Neural cell (in vitro differentiated cells): ENCODE measurements around the gene FHIT. TPM values are rescaled to one million over a fixed set of nuclear protein-coding genes. Genes with fewer than 3 reads are reported as not detected.

Experiments
- H2AFZ ChIP-seq: fragments of 200-600, 300-800 bp; sonication (generic), shearing (Covaris generic); 2 replicates; pipeline ENCODE4 v1.6.0; 2014; ENCODE audit warnings: low read depth, mild to moderate bottlenecking, antibody characterized with exemption, low read length, moderate library complexity
- H3F3A ChIP-seq: fragments of 200-600 bp; shearing (Covaris generic); 2 replicates; pipeline ENCODE4 v1.6.1; 2016; ENCODE audit warnings: mild to moderate bottlenecking, moderate library complexity, mixed read lengths, antibody characterized with exemption, low read length; ENCODE audit not compliant: insufficient read depth, poor library complexity, severe bottlenecking
- H3K27ac ChIP-seq: fragments of 200-600, 300-800 bp; sonication (generic), shearing (Covaris generic); 2 replicates; pipeline ENCODE4 v1.5.1; 2014; ENCODE audit warnings: mild to moderate bottlenecking, low read length, moderate library complexity
- H3K27me3 ChIP-seq: fragments of 300-800, 200-600 bp; sonication (generic), shearing (Covaris generic); 2 replicates; pipeline ENCODE4 v1.6.0; 2014; ENCODE audit warnings: mild to moderate bottlenecking, low read depth, low read length, moderate library complexity; ENCODE audit not compliant: insufficient read depth
- H3K36me3 ChIP-seq: fragments of 300-800, 200-600 bp; sonication (generic), shearing (Covaris generic); 2 replicates; pipeline ENCODE4 v1.5.1; 2014; ENCODE audit warnings: mild to moderate bottlenecking, antibody characterized with exemption, low read length, moderate library complexity; ENCODE audit not compliant: insufficient read depth
- H3K4me2 ChIP-seq: fragments of 300-800, 200-600 bp; sonication (generic), shearing (Covaris generic); 2 replicates; pipeline ENCODE4 v1.6.0; 2014; ENCODE audit warnings: mild to moderate bottlenecking, low read length
- H3K4me3 ChIP-seq: fragments of 300-800, 200-600 bp; sonication (generic), shearing (Covaris generic); 2 replicates; pipeline ENCODE4 v1.5.1; 2014; ENCODE audit warnings: mild to moderate bottlenecking, low read length, moderate library complexity
- H3K79me2 ChIP-seq: fragments of 200-600 bp; shearing (Covaris generic); replicated peaks from 2 replicates; pipeline ENCODE4 v1.6.0; 2014; ENCODE audit warnings: mild to moderate bottlenecking, low read length, moderate library complexity; ENCODE audit not compliant: insufficient read depth
- H3K9ac ChIP-seq: fragments of 300-800, 200-600 bp; sonication (generic), shearing (Covaris generic); 2 replicates; pipeline ENCODE4 v1.6.1; 2016; ENCODE audit warnings: mild to moderate bottlenecking, low read length, mixed read lengths
- H3K9me2 ChIP-seq: fragments of 200-600 bp; shearing (Covaris generic); 2 replicates; pipeline ENCODE4 v1.6.1; 2016; ENCODE audit warnings: mild to moderate bottlenecking, low read length, mixed read lengths; ENCODE audit not compliant: insufficient read depth
- H3K9me3 ChIP-seq: fragments of 200-600, 300-800 bp; sonication (generic), shearing (Covaris generic); 2 replicates; pipeline ENCODE4 v1.6.1; 2016; ENCODE audit warnings: mild to moderate bottlenecking, mixed run types, low read length, moderate library complexity, mixed read lengths
- H4K20me1 ChIP-seq: fragments of 200-600 bp; shearing (Covaris generic); 2 replicates; pipeline ENCODE4 v1.6.1; 2016; ENCODE audit warnings: mild to moderate bottlenecking, mixed run types; ENCODE audit not compliant: insufficient read depth
- EP300 ChIP-seq: fragments of 450-650 bp; conservative IDR thresholded peaks from 2 replicates; pipeline ENCODE4 v1.6.1; 2014; ENCODE audit warnings: antibody characterized with exemption, mild to moderate bottlenecking, moderate library complexity; ENCODE audit not compliant: poor library complexity, severe bottlenecking
- EZH2 ChIP-seq: fragments of 200-600, 300-800 bp; shearing (Covaris generic), sonication (generic); IDR thresholded peaks from 2 replicates; pipeline ENCODE4 v1.6.1; 2014; ENCODE audit warnings: antibody characterized with exemption, low read length, borderline replicate concordance, mild to moderate bottlenecking; ENCODE audit not compliant: insufficient read depth, poor library complexity, severe bottlenecking
- MXI1 ChIP-seq: fragments of 450-650 bp; conservative IDR thresholded peaks from 2 replicates; pipeline ENCODE4 v1.6.1; 2014; ENCODE audit warnings: antibody characterized with exemption, mild to moderate bottlenecking; ENCODE audit not compliant: poor library complexity, severe bottlenecking
- POLR2AphosphoS5 ChIP-seq: IDR thresholded peaks from 2 replicates; pipeline ENCODE4 v1.6.1; 2012
- RAD21 ChIP-seq: fragments of 450-650 bp; conservative IDR thresholded peaks from 2 replicates; pipeline ENCODE4 v1.6.1; 2014; ENCODE audit warnings: antibody characterized with exemption, mild to moderate bottlenecking, moderate library complexity
- SMC3 ChIP-seq: fragments of 450-650 bp; conservative IDR thresholded peaks from 2 replicates; pipeline ENCODE4 v1.6.1; 2014; ENCODE audit warnings: antibody characterized with exemption, mild to moderate bottlenecking, moderate library complexity; ENCODE audit not compliant: poor library complexity
- TAF1 ChIP-seq: IDR thresholded peaks from 2 replicates; pipeline ENCODE4 v1.6.1; 2012; ENCODE audit warnings: low read depth
- polyA plus RNA-seq: library from polyadenylated mRNA; depleted of rRNA; stranded (reverse); fragments of >200 nt; gene quantifications from 2 replicates; pipeline ENCODE4 v1.2.3, GENCODE V29; 2014
- TF ChIP-seq, protein P1 (sequence below): IDR thresholded peaks from 2 replicates; pipeline ENCODE4 v1.6.1; 2012; ENCODE audit warnings: borderline replicate concordance
- TF ChIP-seq, protein P2 (sequence below): fragments of 450-650 bp; IDR thresholded peaks from 2 replicates; pipeline ENCODE4 v1.5.1; 2014; ENCODE audit warnings: antibody characterized with exemption, mild to moderate bottlenecking, moderate library complexity; ENCODE audit not compliant: poor library complexity, severe bottlenecking

The FHIT gene
- polyA plus RNA-seq, 1 donor from 2014 or later, result not detected

DNA sequence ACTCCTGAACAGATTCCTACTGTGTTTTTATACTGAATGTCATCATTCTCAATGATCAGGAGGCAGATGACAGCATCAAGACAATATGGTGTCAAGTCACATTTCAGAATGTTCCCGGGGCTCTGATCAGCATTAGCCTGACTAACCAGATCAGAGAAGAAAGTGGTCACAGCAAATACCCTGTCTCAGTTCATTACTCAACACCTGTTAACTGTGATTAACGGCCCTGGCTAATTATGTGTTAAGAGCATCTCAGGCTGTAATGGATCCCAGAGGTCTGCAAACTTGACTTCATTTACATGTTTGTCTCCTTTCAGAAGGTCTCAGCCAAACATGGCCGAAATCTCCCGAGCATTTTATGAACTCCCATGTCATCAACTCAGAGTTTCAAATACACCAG is 833.7 kb downstream of the FHIT start:
- Histone ChIP-seq H4K20me1 (no peaks in the 10 kb centered on the region), H3K36me3 (no peaks in the 10 kb centered on the region), H3K9me2 (no peaks in the 10 kb centered on the region), H3F3A (no peaks in the 10 kb centered on the region), H3K4me2 (no peak overlapping the region), H3K4me3 (no peak overlapping the region), H3K9me3 (no peaks in the 10 kb centered on the region), H3K27me3 (no peaks in the 10 kb centered on the region), H3K27ac (no peak overlapping the region), H3K79me2 (no peaks in the 10 kb centered on the region), H2AFZ (no peak overlapping the region), H3K9ac (no peak overlapping the region)
- TF ChIP-seq POLR2AphosphoS5 (no peak), EP300 (no peak), SMC3 (no peak), MXI1 (no peak)
- TF ChIP-seq, protein P1, sequence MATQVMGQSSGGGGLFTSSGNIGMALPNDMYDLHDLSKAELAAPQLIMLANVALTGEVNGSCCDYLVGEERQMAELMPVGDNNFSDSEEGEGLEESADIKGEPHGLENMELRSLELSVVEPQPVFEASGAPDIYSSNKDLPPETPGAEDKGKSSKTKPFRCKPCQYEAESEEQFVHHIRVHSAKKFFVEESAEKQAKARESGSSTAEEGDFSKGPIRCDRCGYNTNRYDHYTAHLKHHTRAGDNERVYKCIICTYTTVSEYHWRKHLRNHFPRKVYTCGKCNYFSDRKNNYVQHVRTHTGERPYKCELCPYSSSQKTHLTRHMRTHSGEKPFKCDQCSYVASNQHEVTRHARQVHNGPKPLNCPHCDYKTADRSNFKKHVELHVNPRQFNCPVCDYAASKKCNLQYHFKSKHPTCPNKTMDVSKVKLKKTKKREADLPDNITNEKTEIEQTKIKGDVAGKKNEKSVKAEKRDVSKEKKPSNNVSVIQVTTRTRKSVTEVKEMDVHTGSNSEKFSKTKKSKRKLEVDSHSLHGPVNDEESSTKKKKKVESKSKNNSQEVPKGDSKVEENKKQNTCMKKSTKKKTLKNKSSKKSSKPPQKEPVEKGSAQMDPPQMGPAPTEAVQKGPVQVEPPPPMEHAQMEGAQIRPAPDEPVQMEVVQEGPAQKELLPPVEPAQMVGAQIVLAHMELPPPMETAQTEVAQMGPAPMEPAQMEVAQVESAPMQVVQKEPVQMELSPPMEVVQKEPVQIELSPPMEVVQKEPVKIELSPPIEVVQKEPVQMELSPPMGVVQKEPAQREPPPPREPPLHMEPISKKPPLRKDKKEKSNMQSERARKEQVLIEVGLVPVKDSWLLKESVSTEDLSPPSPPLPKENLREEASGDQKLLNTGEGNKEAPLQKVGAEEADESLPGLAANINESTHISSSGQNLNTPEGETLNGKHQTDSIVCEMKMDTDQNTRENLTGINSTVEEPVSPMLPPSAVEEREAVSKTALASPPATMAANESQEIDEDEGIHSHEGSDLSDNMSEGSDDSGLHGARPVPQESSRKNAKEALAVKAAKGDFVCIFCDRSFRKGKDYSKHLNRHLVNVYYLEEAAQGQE, result no peak
- TF ChIP-seq, protein P2, sequence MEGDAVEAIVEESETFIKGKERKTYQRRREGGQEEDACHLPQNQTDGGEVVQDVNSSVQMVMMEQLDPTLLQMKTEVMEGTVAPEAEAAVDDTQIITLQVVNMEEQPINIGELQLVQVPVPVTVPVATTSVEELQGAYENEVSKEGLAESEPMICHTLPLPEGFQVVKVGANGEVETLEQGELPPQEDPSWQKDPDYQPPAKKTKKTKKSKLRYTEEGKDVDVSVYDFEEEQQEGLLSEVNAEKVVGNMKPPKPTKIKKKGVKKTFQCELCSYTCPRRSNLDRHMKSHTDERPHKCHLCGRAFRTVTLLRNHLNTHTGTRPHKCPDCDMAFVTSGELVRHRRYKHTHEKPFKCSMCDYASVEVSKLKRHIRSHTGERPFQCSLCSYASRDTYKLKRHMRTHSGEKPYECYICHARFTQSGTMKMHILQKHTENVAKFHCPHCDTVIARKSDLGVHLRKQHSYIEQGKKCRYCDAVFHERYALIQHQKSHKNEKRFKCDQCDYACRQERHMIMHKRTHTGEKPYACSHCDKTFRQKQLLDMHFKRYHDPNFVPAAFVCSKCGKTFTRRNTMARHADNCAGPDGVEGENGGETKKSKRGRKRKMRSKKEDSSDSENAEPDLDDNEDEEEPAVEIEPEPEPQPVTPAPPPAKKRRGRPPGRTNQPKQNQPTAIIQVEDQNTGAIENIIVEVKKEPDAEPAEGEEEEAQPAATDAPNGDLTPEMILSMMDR, result no peak

DNA sequence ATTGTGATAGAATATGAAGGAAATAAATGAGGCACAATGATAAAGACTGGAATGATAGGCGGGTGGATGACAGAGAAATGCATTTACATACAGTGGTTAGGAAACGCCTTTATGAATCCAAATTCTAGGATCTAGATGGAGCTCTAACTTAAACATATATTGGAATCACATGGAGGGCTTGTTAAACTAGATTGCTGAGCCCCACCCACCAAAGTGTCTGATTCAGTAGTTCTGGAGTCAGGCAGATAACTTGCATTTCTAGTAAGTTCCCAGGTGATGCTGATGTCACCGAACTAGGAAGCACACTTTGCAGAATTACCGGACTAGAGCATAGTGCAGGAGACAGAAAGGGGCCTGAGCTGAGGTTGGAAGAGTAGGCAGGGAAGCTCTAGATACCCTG is 837.2 kb downstream of the FHIT start:
- no peaks in the 10 kb centered on the region for H3F3A ChIP-seq
- no peaks in the 10 kb centered on the region for H4K20me1 ChIP-seq
- H3K4me2 ChIP-seq, result no peak overlapping the region
- no peak overlapping the region for H3K27ac ChIP-seq
- no peak overlapping the region for H3K4me3 ChIP-seq
- TF ChIP-seq EZH2, result no peak
- TF ChIP-seq RAD21, result no peak
- no peak for TF ChIP-seq SMC3
- no peak for TF ChIP-seq POLR2AphosphoS5
- no peak for TF ChIP-seq TAF1
- TF ChIP-seq EP300, result no peak
- no peak for TF ChIP-seq MXI1
- TF ChIP-seq, protein P1, result no peak
- TF ChIP-seq, protein P2, result no peak
- H3K9me2 ChIP-seq, result no peaks in the 10 kb centered on the region
- H2AFZ ChIP-seq, result no peak overlapping the region
- H3K9me3 ChIP-seq, result no peaks in the 10 kb centered on the region
- no peaks in the 10 kb centered on the region for H3K27me3 ChIP-seq
- H3K9ac ChIP-seq, result no peak overlapping the region
- no peaks in the 10 kb centered on the region for H3K36me3 ChIP-seq
- no peaks in the 10 kb centered on the region for H3K79me2 ChIP-seq
